PC-3 (cell line): ENCODE measurements around the gene MCRIP1.

Source experiments
- CTCF ChIP-seq: fragments of 300-600 bp; sonication (generic); conservative IDR thresholded peaks from 2 replicates; pipeline ENCODE4 v1.5.1; 2017; ENCODE audit warnings: antibody characterized with exemption, low read depth, mild to moderate bottlenecking, low read length
- EZH2 ChIP-seq: fragments of 300-600 bp; sonication (generic); IDR thresholded peaks from one replicate; pipeline ENCODE4 v1.6.1; 2017; ENCODE audit warnings: antibody characterized with exemption, mild to moderate bottlenecking, low read length; ENCODE audit not compliant: unreplicated experiment
- EZH2phosphoT487 ChIP-seq: fragments of 300-600 bp; sonication (generic); IDR thresholded peaks from 2 replicates; pipeline ENCODE4 v1.6.1; 2018; ENCODE audit warnings: mild to moderate bottlenecking, antibody characterized with exemption, low read length, borderline replicate concordance

GRCh38 chr17:81824595-81824994 lies 8.5 kb downstream of the MCRIP1 start:
- TF ChIP-seq CTCF, result no peak
- no peak for TF ChIP-seq EZH2
- no peak for TF ChIP-seq EZH2phosphoT487
